Glutamatergic neuron (in vitro differentiated cells): Measurements from ENCODE around the gene TMEM254. TPM values are rescaled to one million over a fixed set of nuclear protein-coding genes. Genes with fewer than 3 reads are reported as not detected.

Experiments used
- DNase-seq: peaks from one replicate; pipeline ENCODE4 v3.0.0; 2022
- H3K27ac Mint-ChIP-seq: one replicate; pipeline ENCODE4 v1.8.0; 2020; ENCODE audit warnings: mild to moderate bottlenecking, mixed read lengths, inconsistent platforms; ENCODE audit not compliant: unreplicated experiment
- H3K27me3 Mint-ChIP-seq: one replicate; pipeline ENCODE4 v1.8.0; 2020; ENCODE audit warnings: mild to moderate bottlenecking, moderate library complexity, mixed read lengths, inconsistent platforms; ENCODE audit not compliant: unreplicated experiment
- H3K36me3 Mint-ChIP-seq: one replicate; pipeline ENCODE4 v1.8.0; 2020; ENCODE audit warnings: mild to moderate bottlenecking, mixed read lengths, inconsistent platforms; ENCODE audit not compliant: unreplicated experiment
- H3K4me1 Mint-ChIP-seq: one replicate; pipeline ENCODE4 v1.8.0; 2020; ENCODE audit warnings: mild to moderate bottlenecking, low read depth, mixed read lengths, inconsistent platforms; ENCODE audit not compliant: unreplicated experiment
- H3K4me3 Mint-ChIP-seq: one replicate; pipeline ENCODE4 v1.8.0; 2020; ENCODE audit warnings: mild to moderate bottlenecking, mixed read lengths, inconsistent platforms; ENCODE audit not compliant: unreplicated experiment
- H3K9me3 Mint-ChIP-seq: one replicate; pipeline ENCODE4 v1.8.0; 2020; ENCODE audit warnings: mild to moderate bottlenecking, moderate library complexity, mixed read lengths, inconsistent platforms; ENCODE audit not compliant: unreplicated experiment
- CTCF ChIP-seq: fragments of 200-600 bp; sonication (generic); IDR thresholded peaks from one replicate; pipeline ENCODE4 v1.5.0; 2021; ENCODE audit not compliant: partially characterized antibody, unreplicated experiment
- total RNA-seq: library from RNA; stranded (reverse); fragmentation: NEBNext Ultra II Directional; extraction: Animal tissue kit (Norgen Biotek cat#: 25700); gene quantifications from one replicate; pipeline ENCODE4 v1.2.1, GENCODE V29; 2021; ENCODE audit not compliant: unreplicated experiment

TMEM254 gene
- total RNA-seq, 1 donor from 2014 or later, result 13.5 TPM

DNA sequence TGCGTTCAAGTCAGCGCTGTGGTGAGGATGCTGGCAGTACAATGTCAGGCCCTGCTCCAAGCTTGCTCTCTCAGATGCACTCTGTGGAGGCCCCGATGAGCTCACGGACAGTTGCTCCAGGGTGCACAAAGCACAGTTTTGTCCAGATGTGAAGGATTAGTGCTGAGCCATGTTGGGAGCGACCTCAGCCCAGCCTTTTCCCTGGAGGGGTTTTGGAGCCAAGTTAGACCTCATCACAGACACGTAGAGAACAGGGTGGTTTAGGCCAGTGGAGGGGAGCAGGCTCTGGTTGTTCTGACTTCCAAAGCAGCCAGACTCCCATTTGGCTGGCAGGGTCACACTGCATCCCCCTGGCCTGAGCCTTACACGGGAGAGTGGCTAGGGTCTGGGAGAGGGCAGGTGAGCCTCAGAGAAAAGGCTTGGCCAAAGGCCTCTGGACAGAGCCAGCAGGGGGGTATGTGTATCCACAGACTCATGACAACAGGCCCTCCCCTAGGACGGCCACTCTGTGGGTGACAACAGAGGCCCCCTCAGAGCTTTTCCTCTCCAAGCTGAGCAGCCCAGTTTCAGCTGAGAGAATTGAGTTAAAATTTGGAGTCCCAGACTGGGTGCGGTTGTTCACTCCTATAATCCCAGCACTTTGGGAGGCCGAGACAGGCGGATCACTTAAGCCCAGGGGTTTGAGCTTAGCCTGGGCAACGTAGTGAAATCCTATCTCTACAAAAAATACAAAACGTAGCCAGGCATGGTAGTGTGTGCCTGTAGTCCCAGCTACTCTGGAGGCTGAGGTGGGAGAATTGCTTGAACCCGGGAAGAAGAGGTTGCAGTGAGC is 58.8 kb downstream of the TMEM254 start:
- H3K27ac Mint-ChIP-seq, result no peak overlapping the region

GRCh38 chr10:80137920-80138319 is 59.5 kb downstream of the TMEM254 start:
- Mint-ChIP-seq H3K36me3 (no peaks in the 10 kb centered on the region), H3K4me3 (no peak overlapping the region), H3K27ac (peak overlapping the region; percentile 23), H3K4me1 (peaks cover 5% of the 10 kb centered on the region), H3K27me3 (peaks cover 3% of the 10 kb centered on the region), H3K9me3 (peaks cover 3% of the 10 kb centered on the region)
- no peak for TF ChIP-seq CTCF
- DNase-seq, result no peak

More for the DNA sequence above, 58.8 kb downstream of the TMEM254 start:
- peaks cover 7% of the 10 kb centered on the region for H3K4me1 Mint-ChIP-seq
- no peaks in the 10 kb centered on the region for H3K36me3 Mint-ChIP-seq
- no peak for DNase-seq
- peaks cover 3% of the 10 kb centered on the region for H3K9me3 Mint-ChIP-seq
- H3K27me3 Mint-ChIP-seq, result peaks cover 3% of the 10 kb centered on the region
- TF ChIP-seq CTCF, result no peak
- H3K4me3 Mint-ChIP-seq, result no peak overlapping the region

DNA sequence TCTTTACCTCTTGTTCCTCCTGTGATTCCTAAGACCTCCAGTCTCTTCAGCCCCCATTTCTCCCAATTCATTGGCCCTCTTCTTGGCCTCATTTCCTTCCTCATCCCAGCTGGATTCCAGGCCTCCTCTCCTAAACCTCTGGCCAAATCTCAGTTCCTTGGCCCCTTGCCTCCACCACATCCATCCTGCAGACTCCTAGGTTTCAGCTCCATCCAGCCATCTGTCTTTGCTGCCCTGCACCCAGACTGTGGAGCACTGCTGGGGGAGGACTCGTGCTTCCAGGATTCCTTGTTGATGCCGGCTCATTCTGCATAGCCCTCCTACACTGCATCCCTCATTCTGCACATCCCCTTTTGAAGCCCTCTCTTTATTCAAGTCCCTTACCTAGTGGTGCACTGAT is 60.8 kb downstream of the TMEM254 start:
- H3K4me1 Mint-ChIP-seq, result peaks cover 3% of the 10 kb centered on the region
- no peaks in the 10 kb centered on the region for H3K36me3 Mint-ChIP-seq
- no peak for TF ChIP-seq CTCF
- peaks cover 4% of the 10 kb centered on the region for H3K9me3 Mint-ChIP-seq
- no peak overlapping the region for H3K4me3 Mint-ChIP-seq
- H3K27ac Mint-ChIP-seq, result no peak overlapping the region
- no peak for DNase-seq
- peaks cover 3% of the 10 kb centered on the region for H3K27me3 Mint-ChIP-seq

DNA sequence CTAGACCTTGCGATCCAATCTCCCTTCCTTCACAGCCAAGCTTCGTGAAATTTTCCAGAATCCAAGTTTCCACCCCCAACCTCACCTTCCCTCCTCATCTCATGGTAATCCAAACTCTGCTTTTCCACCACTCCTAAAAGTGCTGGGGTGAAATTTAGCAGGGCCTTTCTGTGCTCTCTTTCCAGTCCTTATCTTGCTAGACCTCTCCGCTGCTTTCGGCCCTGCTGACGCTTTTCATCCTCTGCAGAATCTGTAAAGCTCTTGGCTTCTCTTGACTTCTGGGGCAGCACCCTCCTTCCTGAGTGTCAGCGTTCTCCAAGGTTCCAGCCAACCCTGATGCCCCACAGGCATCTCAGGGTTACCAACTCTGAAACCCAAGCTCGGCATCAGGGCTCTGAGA is 61.8 kb downstream of the TMEM254 start:
- H3K27ac Mint-ChIP-seq, result no peak overlapping the region
- no peak for TF ChIP-seq CTCF
- no peak for DNase-seq
- peaks cover 3% of the 10 kb centered on the region for H3K27me3 Mint-ChIP-seq
- H3K9me3 Mint-ChIP-seq, result peaks cover 3% of the 10 kb centered on the region
- H3K4me1 Mint-ChIP-seq, result peaks cover 3% of the 10 kb centered on the region
- H3K36me3 Mint-ChIP-seq, result no peaks in the 10 kb centered on the region
- no peak overlapping the region for H3K4me3 Mint-ChIP-seq

- Mint-ChIP-seq H3K27ac (no peak overlapping the region), H3K4me1 (peaks cover 3% of the 10 kb centered on the region), H3K36me3 (no peaks in the 10 kb centered on the region), H3K9me3 (peaks cover 3% of the 10 kb centered on the region), H3K4me3 (no peak overlapping the region), H3K27me3 (peaks cover 3% of the 10 kb centered on the region)
- TF ChIP-seq CTCF, result no peak
- DNase-seq, result no peak
Measured at GRCh38 chr10:80141696-80142460, 63.4 kb downstream of the TMEM254 start.
